Osteoblast (primary cell): Measurements from ENCODE around the gene PPM1G. TPM values are rescaled to one million over a fixed set of nuclear protein-coding genes. Genes with fewer than 3 reads are reported as not detected.
A peak's percentile ranks its signal among the peaks of the same experiment; 100 is the strongest.

ENCODE experiments used
- DNase-seq: peaks from one replicate; pipeline ENCODE4 v3.0.0; 2011; ENCODE audit warnings: low spot score, mixed read lengths; ENCODE audit not compliant: insufficient read length; ENCODE audit errors: missing footprints
- H2AFZ ChIP-seq: 2 replicates; pipeline ENCODE4 v1.6.0; 2011; ENCODE audit warnings: mild to moderate bottlenecking, low read length
- H3K27ac ChIP-seq: 2 replicates; pipeline ENCODE4 v1.5.1; 2011; ENCODE audit warnings: mild to moderate bottlenecking, low read depth, low read length, moderate library complexity
- H3K27me3 ChIP-seq: 2 replicates; pipeline ENCODE4 v1.6.0; 2012; ENCODE audit warnings: mild to moderate bottlenecking, control low read depth, inconsistent platforms, low read length, moderate library complexity; ENCODE audit not compliant: insufficient read depth
- H3K36me3 ChIP-seq: 2 replicates; pipeline ENCODE4 v1.5.1; 2011; ENCODE audit warnings: mild to moderate bottlenecking, low read length, control low read depth, moderate library complexity; ENCODE audit not compliant: insufficient read depth
- H3K4me1 ChIP-seq: 2 replicates; pipeline ENCODE4 v1.5.1; 2011; ENCODE audit warnings: mild to moderate bottlenecking, low read length, control low read depth, moderate library complexity; ENCODE audit not compliant: insufficient read depth
- H3K4me2 ChIP-seq: 2 replicates; pipeline ENCODE4 v1.6.0; 2011; ENCODE audit warnings: mild to moderate bottlenecking, low read length; ENCODE audit not compliant: insufficient read depth
- H3K4me3 ChIP-seq: fragments of 200-600 bp; sonication (generic); 3 replicates; pipeline ENCODE4 v1.5.1; 2012; ENCODE audit warnings: mild to moderate bottlenecking, low read length, inconsistent platforms; ENCODE audit not compliant: insufficient read depth
- H3K79me2 ChIP-seq: 2 replicates; pipeline ENCODE4 v1.6.0; 2012; ENCODE audit warnings: mild to moderate bottlenecking, low read length, control low read depth, inconsistent platforms; ENCODE audit not compliant: insufficient read depth
- H3K9me3 ChIP-seq: 2 replicates; pipeline ENCODE4 v1.5.1; 2011; ENCODE audit warnings: low read depth, low read length, control low read depth
- H4K20me1 ChIP-seq: 2 replicates; pipeline ENCODE4 v1.6.0; 2012; ENCODE audit warnings: mild to moderate bottlenecking, low read length, control low read depth; ENCODE audit not compliant: insufficient read depth
- total RNA-seq: library from RNA; depleted of rRNA; stranded (reverse); fragments of >200 nt; gene quantifications from 2 replicates; pipeline ENCODE4 v1.2.3, GENCODE V29; 2012
- TF ChIP-seq, protein P1 (sequence below): IDR thresholded peaks from 2 replicates; pipeline ENCODE4 v1.5.1; 2011; ENCODE audit warnings: mild to moderate bottlenecking, low read depth, low read length, moderate library complexity; ENCODE audit errors: extremely low read depth

Gene PPM1G
- total RNA-seq, 1 donor, result 65.5 TPM

DNA sequence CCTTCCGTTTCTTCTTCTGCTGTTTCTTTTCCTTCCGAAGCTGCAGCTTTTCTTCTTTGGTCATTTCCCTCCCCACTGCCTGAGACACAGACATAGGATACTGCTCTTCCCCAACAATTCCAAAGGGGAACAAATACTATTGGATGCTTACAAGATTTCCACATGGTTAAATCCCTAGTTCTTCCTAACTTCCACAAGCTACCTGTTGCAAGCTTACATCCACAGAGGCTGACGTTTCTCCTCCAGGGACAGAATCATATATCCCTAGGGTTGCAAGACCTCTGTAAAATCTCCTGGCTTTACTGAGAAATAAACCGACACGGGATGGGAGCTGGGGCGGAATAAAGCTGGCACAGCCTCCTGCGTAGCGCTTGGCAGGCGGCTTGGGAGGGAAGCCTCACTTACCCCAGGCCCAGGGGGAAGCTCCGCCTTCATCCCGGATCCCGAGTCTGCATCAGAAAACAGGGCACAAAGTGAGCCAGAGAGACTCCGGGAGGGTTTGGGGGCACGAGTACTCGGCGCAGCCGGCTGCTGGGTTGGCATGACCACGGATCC, 39.8 kb downstream of the PPM1G start:
- H3K4me3 ChIP-seq, result peak overlapping the region; percentile 98
- TF ChIP-seq, protein P1, sequence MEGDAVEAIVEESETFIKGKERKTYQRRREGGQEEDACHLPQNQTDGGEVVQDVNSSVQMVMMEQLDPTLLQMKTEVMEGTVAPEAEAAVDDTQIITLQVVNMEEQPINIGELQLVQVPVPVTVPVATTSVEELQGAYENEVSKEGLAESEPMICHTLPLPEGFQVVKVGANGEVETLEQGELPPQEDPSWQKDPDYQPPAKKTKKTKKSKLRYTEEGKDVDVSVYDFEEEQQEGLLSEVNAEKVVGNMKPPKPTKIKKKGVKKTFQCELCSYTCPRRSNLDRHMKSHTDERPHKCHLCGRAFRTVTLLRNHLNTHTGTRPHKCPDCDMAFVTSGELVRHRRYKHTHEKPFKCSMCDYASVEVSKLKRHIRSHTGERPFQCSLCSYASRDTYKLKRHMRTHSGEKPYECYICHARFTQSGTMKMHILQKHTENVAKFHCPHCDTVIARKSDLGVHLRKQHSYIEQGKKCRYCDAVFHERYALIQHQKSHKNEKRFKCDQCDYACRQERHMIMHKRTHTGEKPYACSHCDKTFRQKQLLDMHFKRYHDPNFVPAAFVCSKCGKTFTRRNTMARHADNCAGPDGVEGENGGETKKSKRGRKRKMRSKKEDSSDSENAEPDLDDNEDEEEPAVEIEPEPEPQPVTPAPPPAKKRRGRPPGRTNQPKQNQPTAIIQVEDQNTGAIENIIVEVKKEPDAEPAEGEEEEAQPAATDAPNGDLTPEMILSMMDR, result no peak
- H3K36me3 ChIP-seq, result peaks cover 60% of the 10 kb centered on the region
- peak overlapping the region; percentile 91 for H2AFZ ChIP-seq
- DNase-seq, result peak; percentile 97
- peak overlapping the region; percentile 95 for H3K4me2 ChIP-seq
- no peaks in the 10 kb centered on the region for H3K9me3 ChIP-seq
- H3K27ac ChIP-seq, result peak overlapping the region; percentile 92
- no peaks in the 10 kb centered on the region for H3K27me3 ChIP-seq
- peaks cover 20% of the 10 kb centered on the region for H3K4me1 ChIP-seq
- H4K20me1 ChIP-seq, result peaks cover 7% of the 10 kb centered on the region
- peaks cover 73% of the 10 kb centered on the region for H3K79me2 ChIP-seq

DNA sequence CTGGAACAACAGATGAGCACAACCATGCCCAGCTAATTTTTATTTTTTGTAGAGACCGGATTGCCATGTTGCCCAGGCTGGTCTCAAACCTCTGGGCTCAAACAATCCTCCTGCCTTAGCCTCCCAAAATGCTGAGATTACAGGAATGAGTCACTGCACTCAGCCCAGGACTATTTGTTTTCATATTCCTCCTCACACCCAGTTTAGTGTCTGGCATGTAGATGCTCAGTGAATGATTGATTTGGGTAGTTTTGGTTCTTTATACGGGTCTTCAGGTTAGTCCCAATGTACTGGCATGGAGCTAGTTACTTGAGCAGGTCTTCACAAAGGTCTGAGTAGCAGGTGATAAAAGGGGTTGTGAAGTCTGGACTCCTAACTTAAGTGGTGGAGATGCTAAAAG, 45.5 kb downstream of the PPM1G start:
- peaks cover 23% of the 10 kb centered on the region for H3K79me2 ChIP-seq
- TF ChIP-seq, protein P1, result no peak
- no peak overlapping the region for H2AFZ ChIP-seq
- no peaks in the 10 kb centered on the region for H3K9me3 ChIP-seq
- peaks cover 52% of the 10 kb centered on the region for H3K36me3 ChIP-seq
- no peak overlapping the region for H3K4me3 ChIP-seq
- no peaks in the 10 kb centered on the region for H3K27me3 ChIP-seq
- no peaks in the 10 kb centered on the region for H4K20me1 ChIP-seq
- peaks cover 2% of the 10 kb centered on the region for H3K4me1 ChIP-seq
- no peak overlapping the region for H3K4me2 ChIP-seq
- H3K27ac ChIP-seq, result no peak overlapping the region
- no peak for DNase-seq

DNA sequence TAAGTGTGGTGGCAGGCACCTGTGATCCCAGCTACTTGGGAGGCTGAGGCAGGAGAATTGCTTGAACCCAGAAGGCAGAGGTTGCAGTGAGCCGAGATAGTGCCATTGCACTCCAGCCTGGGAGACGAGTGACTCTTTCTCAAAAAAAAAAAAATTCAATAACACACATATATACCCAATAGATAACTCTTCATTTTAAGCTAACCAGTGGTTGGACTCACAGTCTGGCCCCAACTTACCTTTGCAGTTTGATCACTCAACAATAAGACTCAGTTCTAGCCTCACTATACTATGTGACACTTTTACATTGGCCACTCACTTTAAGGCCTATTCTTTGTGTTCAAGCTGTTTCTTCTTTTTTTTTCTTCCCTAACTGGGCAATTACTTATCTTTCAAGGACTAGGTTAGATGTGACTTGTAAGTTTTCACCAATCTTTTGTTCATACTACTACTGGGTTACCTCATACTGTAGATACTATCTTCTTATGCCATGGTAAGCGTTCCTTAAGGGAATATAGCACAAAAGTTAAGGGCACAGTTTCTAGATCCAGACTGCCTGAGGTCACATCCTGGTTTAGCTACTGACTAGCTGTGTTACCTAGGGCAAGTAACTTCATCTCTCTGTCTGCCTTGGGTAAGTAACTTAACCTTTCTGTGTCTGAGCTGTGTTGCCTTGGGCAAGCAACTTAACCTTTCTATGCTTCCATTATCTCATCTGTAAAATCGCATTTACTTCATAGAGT, 46.5 kb downstream of the PPM1G start:
- TF ChIP-seq, protein P1, result no peak
- no peak overlapping the region for H3K27ac ChIP-seq
- no peak for DNase-seq
- H3K4me2 ChIP-seq, result no peak overlapping the region
- H2AFZ ChIP-seq, result no peak overlapping the region
- no peak overlapping the region for H3K4me3 ChIP-seq
- H3K27me3 ChIP-seq, result no peaks in the 10 kb centered on the region
- H3K9me3 ChIP-seq, result no peaks in the 10 kb centered on the region
- H3K4me1 ChIP-seq, result peaks cover 5% of the 10 kb centered on the region
- no peaks in the 10 kb centered on the region for H4K20me1 ChIP-seq
- peaks cover 21% of the 10 kb centered on the region for H3K79me2 ChIP-seq
- peaks cover 42% of the 10 kb centered on the region for H3K36me3 ChIP-seq

DNA sequence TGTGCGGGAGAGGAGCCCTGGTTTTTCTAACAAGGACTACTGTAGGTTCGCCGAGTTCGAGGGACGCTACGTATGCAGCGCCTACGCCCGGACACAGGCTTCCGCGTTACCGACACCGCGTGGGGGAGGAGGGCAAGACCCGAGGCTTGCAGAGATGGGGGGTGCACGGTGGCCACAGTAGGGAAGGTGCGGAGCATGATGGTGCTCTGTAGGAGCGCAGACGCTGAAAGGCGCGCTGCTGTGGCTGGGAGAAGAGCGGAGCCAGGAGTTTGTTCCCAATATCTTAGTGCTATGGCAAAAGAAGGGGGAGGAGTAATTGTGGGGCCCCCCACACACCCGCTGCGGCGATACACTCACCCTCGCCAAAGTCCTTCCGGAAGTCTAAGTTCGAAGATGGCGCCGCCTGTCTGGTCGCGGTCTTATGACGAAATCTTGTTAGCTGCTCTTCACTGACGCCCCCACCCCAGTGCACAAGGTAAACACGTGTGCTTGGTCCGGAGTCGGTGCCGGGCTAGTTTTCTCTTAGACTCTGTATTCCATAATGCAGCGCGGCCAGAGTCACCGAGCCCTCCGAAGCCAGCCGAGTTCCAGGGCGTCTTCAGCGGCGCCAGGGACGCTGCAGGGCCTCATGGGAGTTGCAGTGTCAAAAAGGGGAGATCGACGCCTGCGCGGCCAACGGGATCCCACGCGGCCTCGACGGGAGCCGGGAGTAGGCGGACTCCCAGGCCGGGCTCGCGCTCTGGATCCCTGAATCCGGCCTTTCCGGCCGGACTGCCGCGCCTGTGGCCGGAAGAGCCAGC, 52.8 kb downstream of the PPM1G start, which contains the start of gene GTF3C2:
TSS of gene GTF3C2 (minus strand) at position 383 of the 800 bp plus-strand sequence. CDS start 13,210 bp downstream, outside the sequence.
- peak within 1 kb of the TSS; percentile 91 for H3K27ac ChIP-seq
- TF ChIP-seq, protein P1, result no peak
- no peaks in the 10 kb centered on the region for H3K36me3 ChIP-seq
- peak within 1 kb of the TSS; percentile 99 for H2AFZ ChIP-seq
- H3K4me1 ChIP-seq, result peaks cover 21% of the 10 kb centered on the region
- H3K79me2 ChIP-seq, result peaks cover 62% of the 10 kb centered on the region
- peak; percentile 99 for DNase-seq
- H3K9me3 ChIP-seq, result no peaks in the 10 kb centered on the region
- no peaks in the 10 kb centered on the region for H3K27me3 ChIP-seq
- peak within 1 kb of the TSS; percentile 85 for H3K4me3 ChIP-seq
- peak within 1 kb of the TSS; percentile 68 for H3K4me2 ChIP-seq
- peaks cover 6% of the 10 kb centered on the region for H4K20me1 ChIP-seq
